CD14-positive monocyte (primary cell): ENCODE results near the gene NOS1. TPM values are rescaled to one million over a fixed set of nuclear protein-coding genes. Genes with fewer than 3 reads are reported as not detected.
A peak's percentile ranks its signal among the peaks of the same experiment; 100 is the strongest.

ENCODE experiments used
- DNase-seq, 3 donors: peaks; one replicate each; pipeline ENCODE4 v3.0.0-alpha.2; 2011 to 2022
- H2AFZ ChIP-seq: 2 replicates; pipeline ENCODE4 v1.6.0; 2012; ENCODE audit warnings: mild to moderate bottlenecking, low read depth, low read length, inconsistent platforms; ENCODE audit not compliant: insufficient read depth, poor library complexity, severe bottlenecking
- H3K27ac ChIP-seq, 2 donors: 1 replicate in 1 of 2; 2 replicates in 1 of 2; pipeline ENCODE4 v1.5.1; 2012 to 2013; ENCODE audit warnings: low read length in 2 of 2, control low read depth in 1 of 2, inconsistent platforms in 1 of 2, low read depth in 1 of 2, mild to moderate bottlenecking in 1 of 2
- H3K27me3 ChIP-seq, 2 donors: one replicate each; pipeline versions ENCODE4 v1.6.0 to v1.6.1; 2011 to 2013; ENCODE audit warnings: low read length in 2 of 2; ENCODE audit not compliant: control insufficient read depth in 2 of 2, insufficient read depth in 2 of 2
- H3K36me3 ChIP-seq, 2 donors: replicated peaks in 1 of 2; 1 replicate in 1 of 2; 2 replicates in 1 of 2; pipeline versions ENCODE4 v1.5.1 to v1.6.1; 2012 to 2013; ENCODE audit warnings: low read length in 2 of 2, control low read depth in 1 of 2, inconsistent platforms in 1 of 2, mild to moderate bottlenecking in 1 of 2; ENCODE audit not compliant: insufficient read depth in 2 of 2, control insufficient read depth in 1 of 2
- H3K4me1 ChIP-seq, 2 donors: 1 replicate in 1 of 2; 2 replicates in 1 of 2; pipeline versions ENCODE4 v1.5.1 to v1.6.1; 2012 to 2013; ENCODE audit warnings: low read length in 2 of 2, control low read depth in 1 of 2, inconsistent platforms in 1 of 2, mild to moderate bottlenecking in 1 of 2, moderate library complexity in 1 of 2; ENCODE audit not compliant: insufficient read depth in 2 of 2, control insufficient read depth in 1 of 2
- H3K4me2 ChIP-seq: replicated peaks from 2 replicates; pipeline ENCODE3; 2012; ENCODE audit warnings: low read length, moderate library complexity, mild to moderate bottlenecking; ENCODE audit not compliant: poor library complexity, severe bottlenecking; ENCODE audit errors: extremely low read depth
- H3K4me3 ChIP-seq, 3 experiments: fragments of 200-600 bp in 1 of 3; sonication (generic) in 1 of 3; replicated peaks in 1 of 3; 1 replicate in 2 of 3; 2 replicates in 1 of 3; pipeline ENCODE4 v1.5.1; 2011 to 2013; ENCODE audit warnings: low read length in 3 of 3, mild to moderate bottlenecking in 3 of 3, control low read depth in 2 of 3, low read depth in 2 of 3, inconsistent platforms in 1 of 3, moderate library complexity in 1 of 3
- H3K79me2 ChIP-seq: 2 replicates; pipeline ENCODE4 v1.6.0; 2012; ENCODE audit warnings: mild to moderate bottlenecking, control low read depth, inconsistent platforms, low read length, moderate library complexity; ENCODE audit not compliant: insufficient read depth
- H3K9ac ChIP-seq: 2 replicates; pipeline ENCODE4 v1.6.0; 2017; ENCODE audit warnings: low read length, mild to moderate bottlenecking; ENCODE audit not compliant: insufficient read depth, poor library complexity, severe bottlenecking
- H3K9me3 ChIP-seq, 2 donors: replicated peaks in 1 of 2; 1 replicate in 1 of 2; 2 replicates in 1 of 2; pipeline versions ENCODE4 v1.5.1 to v1.6.1; 2012 to 2013; ENCODE audit warnings: low read length in 2 of 2, control low read depth in 1 of 2; ENCODE audit not compliant: control insufficient read depth in 1 of 2, insufficient read depth in 1 of 2
- H4K20me1 ChIP-seq: 2 replicates; pipeline ENCODE4 v1.6.0; 2012; ENCODE audit warnings: mild to moderate bottlenecking, low read length, control low read depth, moderate library complexity; ENCODE audit not compliant: insufficient read depth
- H3K27ac Mint-ChIP-seq, 7 donors: one replicate each; pipeline ENCODE4 v1.8.0; 2020; ENCODE audit warnings: mild to moderate bottlenecking in 7 of 7, mixed read lengths in 7 of 7, moderate library complexity in 6 of 7, inconsistent platforms in 2 of 7
- H3K27me3 Mint-ChIP-seq, 3 donors: one replicate each; pipeline ENCODE4 v1.8.0; 2021 to 2022; ENCODE audit warnings: low read depth in 3 of 3, mild to moderate bottlenecking in 3 of 3, mixed read lengths in 3 of 3, moderate library complexity in 3 of 3, inconsistent platforms in 1 of 3
- H3K36me3 Mint-ChIP-seq, 2 donors: one replicate each; pipeline ENCODE4 v1.8.0; 2020; ENCODE audit warnings: mixed read lengths in 2 of 2, inconsistent platforms in 1 of 2, mild to moderate bottlenecking in 1 of 2
- H3K4me1 Mint-ChIP-seq: one replicate; pipeline ENCODE4 v1.8.0; 2020; ENCODE audit warnings: mild to moderate bottlenecking, mixed read lengths
- H3K4me3 Mint-ChIP-seq, 2 donors: one replicate each; pipeline ENCODE4 v1.8.0; 2020; ENCODE audit warnings: mild to moderate bottlenecking in 2 of 2, mixed read lengths in 2 of 2, moderate library complexity in 1 of 2
- H3K9me3 Mint-ChIP-seq, 7 donors: one replicate each; pipeline ENCODE4 v1.8.0; 2020 to 2022; ENCODE audit warnings: mixed read lengths in 7 of 7, mild to moderate bottlenecking in 6 of 7, moderate library complexity in 6 of 7, inconsistent platforms in 2 of 7
- CTCF ChIP-seq: fragments of 200-600 bp; IDR thresholded peaks from one replicate; pipeline ENCODE4 v1.8.0; 2022; ENCODE audit warnings: antibody characterized with exemption, mild to moderate bottlenecking
- WGBS: methylation state at CpG from one replicate; pipeline ENCODE4 v1.1.5; 2013; ENCODE audit warnings: missing lambda C conversion rate; ENCODE audit not compliant: insufficient coverage; 5-methylcytosine and 5-hydroxymethylcytosine counted together
- intact Hi-C, 2 donors: fragments of 100-400 bp; cut with micrococcal nuclease; formaldehyde crosslinking; loops; one replicate each; pipeline versions ENCODE4 v1.15.0 to v1.15.1; 2023
- polyA plus RNA-seq, 3 donors: library from polyadenylated mRNA; depleted of rRNA in 1 of 3; unstranded in 2 of 3; stranded (reverse) in 1 of 3; fragments of 300-500 nt in 2 of 3; fragments of >200 nt in 1 of 3; fragmentation: Illumina TruSeq in 2 of 3; gene quantifications; 1 replicate in 2 of 3; 2 replicates in 1 of 3; pipeline ENCODE4 v1.2.3, GENCODE V29; 2012 to 2021

Gene NOS1
- polyA plus RNA-seq, 3 donors, result not detected

DNA sequence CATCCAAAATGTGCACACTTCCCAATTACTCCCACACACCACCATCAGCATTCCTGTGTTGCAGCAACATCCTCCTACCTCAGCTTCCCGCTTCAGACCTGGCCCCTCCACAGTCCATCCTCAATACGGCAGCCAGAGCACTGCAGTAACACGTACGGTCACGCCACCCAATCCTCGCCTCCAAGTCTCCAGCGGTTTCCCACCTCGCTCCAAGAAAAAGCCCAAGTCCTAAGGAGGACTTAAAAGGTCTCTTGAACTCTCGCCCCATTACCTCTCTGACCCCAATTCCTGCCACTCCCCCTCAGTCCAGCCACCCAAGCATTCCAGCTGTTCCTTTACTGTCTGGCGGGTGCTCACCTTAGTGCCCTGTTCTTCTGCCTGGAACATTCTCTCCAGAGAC is 183.1 kb downstream of the NOS1 start:
- Mint-ChIP-seq H3K4me1 (no peaks in the 10 kb centered on the region), H3K27ac (peak overlapping the region in 2 of 7 donors; percentile 8 to 42), H3K36me3 (peaks cover 76 to 90% of the 10 kb centered on the region in 2 donors), H3K4me3 (no peak overlapping the region), H3K27me3 (no peaks in the 10 kb centered on the region), H3K9me3 (peaks cover 0 to 12% (median 3%) of the 10 kb centered on the region in 7 donors)
- H3K9me3 ChIP-seq, result peaks cover 4 to 5% of the 10 kb centered on the region in 2 donors
- H3K79me2 ChIP-seq, result no peaks in the 10 kb centered on the region
- TF ChIP-seq CTCF, result no peak
- no peak for DNase-seq
- no peak overlapping the region for H3K9ac ChIP-seq
- H3K36me3 ChIP-seq, result peaks cover 44 to 95% of the 10 kb centered on the region in 2 donors
- intact Hi-C loops, result no loop called here
- no peaks in the 10 kb centered on the region for H3K27me3 ChIP-seq
- WGBS, result 98% methylated on average over 10 of the region's 10 CpGs
- H3K27ac ChIP-seq, result no peak overlapping the region
- H3K4me3 ChIP-seq, result no peak overlapping the region
- no peaks in the 10 kb centered on the region for H4K20me1 ChIP-seq
- H3K4me1 ChIP-seq, result no peaks in the 10 kb centered on the region
- no peak overlapping the region for H2AFZ ChIP-seq
- no peak overlapping the region for H3K4me2 ChIP-seq

- H3K9me3 ChIP-seq, result no peaks in the 10 kb centered on the region
- H3K79me2 ChIP-seq, result no peaks in the 10 kb centered on the region
- Mint-ChIP-seq H3K4me3 (no peak overlapping the region), H3K4me1 (peaks cover 2% of the 10 kb centered on the region), H3K27ac (no peak overlapping the region), H3K9me3 (no peaks in the 10 kb centered on the region), H3K36me3 (peaks cover 83 to 98% of the 10 kb centered on the region in 2 donors), H3K27me3 (no peaks in the 10 kb centered on the region)
- no peaks in the 10 kb centered on the region for H3K4me1 ChIP-seq
- H3K36me3 ChIP-seq, result peaks cover 78 to 98% of the 10 kb centered on the region in 2 donors
- H3K4me2 ChIP-seq, result no peak overlapping the region
- DNase-seq, result no peak
- intact Hi-C loops, result no loop called here
- no peak overlapping the region for H3K27ac ChIP-seq
- WGBS, result 100% methylated on average over 2 of the region's 3 CpGs
- H3K9ac ChIP-seq, result no peak overlapping the region
- no peak overlapping the region for H3K4me3 ChIP-seq
- no peak overlapping the region for H2AFZ ChIP-seq
- H3K27me3 ChIP-seq, result no peaks in the 10 kb centered on the region
- TF ChIP-seq CTCF, result no peak
- H4K20me1 ChIP-seq, result no peaks in the 10 kb centered on the region
Measured at GRCh38 chr12:117172168-117172567, 189.3 kb downstream of the NOS1 start.
